Lower lobe of right lung (tissue), 2 donors: Measurements from ENCODE around the gene RPL6. TPM values are rescaled to one million over a fixed set of nuclear protein-coding genes. Genes with fewer than 3 reads are reported as not detected.

Experiments used
- ATAC-seq, 2 donors: fragments of 200-7000 bp; cut with Tn5 transposase; one replicate each; pipeline ENCODE4 v1.9.1; 2020 to 2022; ENCODE audit warnings: mild to moderate bottlenecking in 2 of 2, moderate library complexity in 2 of 2
- DNase-seq: peaks from one replicate; pipeline ENCODE4 v3.0.0-alpha.2; 2020
- H3K27ac ChIP-seq: fragments of 200-600 bp; one replicate; pipeline ENCODE4 v1.8.0; 2022
- H3K27me3 ChIP-seq: fragments of 200-600 bp; one replicate; pipeline ENCODE4 v1.8.0; 2022; ENCODE audit warnings: low read depth
- H3K36me3 ChIP-seq: fragments of 200-600 bp; one replicate; pipeline ENCODE4 v1.8.0; 2022; ENCODE audit warnings: mild to moderate bottlenecking
- H3K4me1 ChIP-seq: fragments of 200-600 bp; one replicate; pipeline ENCODE4 v1.8.0; 2022
- H3K4me3 ChIP-seq: fragments of 200-600 bp; one replicate; pipeline ENCODE4 v1.8.0; 2022; ENCODE audit warnings: mild to moderate bottlenecking
- H3K9me3 ChIP-seq: fragments of 200-600 bp; one replicate; pipeline ENCODE4 v1.8.0; 2022
- intact Hi-C: fragments of 100-400 bp; cut with DNase I; formaldehyde crosslinking; loops from one replicate; pipeline ENCODE4 v1.11.0; 2022
- total RNA-seq: library from RNA; stranded (reverse); fragmentation: NEBNext Ultra II Directional; extraction: Animal tissue kit (Norgen Biotek cat#: 25700); gene quantifications from one replicate; pipeline ENCODE4 v1.2.1, GENCODE V29; 2021
- TF ChIP-seq, protein P1 (sequence below): fragments of 200-600 bp; IDR thresholded peaks from one replicate; pipeline ENCODE4 v1.8.0; 2022; ENCODE audit warnings: antibody characterized with exemption, mild to moderate bottlenecking
- donor health status: DM: no; HTN: yes; CAD: no; lungs with severe emphysema.

RPL6 gene
- total RNA-seq, 1 donor from 2014 or later, result 896 TPM

DNA sequence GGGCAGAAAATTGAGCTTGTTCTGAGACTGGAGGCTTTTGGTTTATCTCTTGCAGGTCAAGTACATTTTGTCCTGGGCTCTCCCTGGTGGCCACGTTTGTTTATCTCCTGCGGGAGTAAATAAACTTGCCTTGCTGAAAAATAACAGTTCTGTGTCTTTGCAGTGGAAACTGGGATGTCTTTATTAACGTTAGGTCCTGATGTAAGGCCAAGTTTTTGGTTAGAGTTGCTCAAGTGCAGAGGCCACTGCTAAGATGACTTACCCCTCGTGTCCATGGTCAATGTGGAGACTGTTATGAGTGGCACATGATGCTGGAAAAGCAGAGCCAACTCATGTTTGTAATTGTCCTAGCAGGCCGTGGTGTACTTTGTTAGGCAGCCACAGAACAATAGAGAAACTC is 13.1 kb upstream of the RPL6 start:
- H3K4me1 ChIP-seq, result peaks cover 33% of the 10 kb centered on the region
- ATAC-seq, result no peak
- H3K27ac ChIP-seq, result no peak overlapping the region
- DNase-seq, result no peak
- no peaks in the 10 kb centered on the region for H3K36me3 ChIP-seq
- H3K4me3 ChIP-seq, result no peak overlapping the region
- H3K27me3 ChIP-seq, result no peaks in the 10 kb centered on the region
- TF ChIP-seq, protein P1, sequence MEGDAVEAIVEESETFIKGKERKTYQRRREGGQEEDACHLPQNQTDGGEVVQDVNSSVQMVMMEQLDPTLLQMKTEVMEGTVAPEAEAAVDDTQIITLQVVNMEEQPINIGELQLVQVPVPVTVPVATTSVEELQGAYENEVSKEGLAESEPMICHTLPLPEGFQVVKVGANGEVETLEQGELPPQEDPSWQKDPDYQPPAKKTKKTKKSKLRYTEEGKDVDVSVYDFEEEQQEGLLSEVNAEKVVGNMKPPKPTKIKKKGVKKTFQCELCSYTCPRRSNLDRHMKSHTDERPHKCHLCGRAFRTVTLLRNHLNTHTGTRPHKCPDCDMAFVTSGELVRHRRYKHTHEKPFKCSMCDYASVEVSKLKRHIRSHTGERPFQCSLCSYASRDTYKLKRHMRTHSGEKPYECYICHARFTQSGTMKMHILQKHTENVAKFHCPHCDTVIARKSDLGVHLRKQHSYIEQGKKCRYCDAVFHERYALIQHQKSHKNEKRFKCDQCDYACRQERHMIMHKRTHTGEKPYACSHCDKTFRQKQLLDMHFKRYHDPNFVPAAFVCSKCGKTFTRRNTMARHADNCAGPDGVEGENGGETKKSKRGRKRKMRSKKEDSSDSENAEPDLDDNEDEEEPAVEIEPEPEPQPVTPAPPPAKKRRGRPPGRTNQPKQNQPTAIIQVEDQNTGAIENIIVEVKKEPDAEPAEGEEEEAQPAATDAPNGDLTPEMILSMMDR, result no peak
- no peaks in the 10 kb centered on the region for H3K9me3 ChIP-seq
- intact Hi-C loops, result no loop called here

DNA sequence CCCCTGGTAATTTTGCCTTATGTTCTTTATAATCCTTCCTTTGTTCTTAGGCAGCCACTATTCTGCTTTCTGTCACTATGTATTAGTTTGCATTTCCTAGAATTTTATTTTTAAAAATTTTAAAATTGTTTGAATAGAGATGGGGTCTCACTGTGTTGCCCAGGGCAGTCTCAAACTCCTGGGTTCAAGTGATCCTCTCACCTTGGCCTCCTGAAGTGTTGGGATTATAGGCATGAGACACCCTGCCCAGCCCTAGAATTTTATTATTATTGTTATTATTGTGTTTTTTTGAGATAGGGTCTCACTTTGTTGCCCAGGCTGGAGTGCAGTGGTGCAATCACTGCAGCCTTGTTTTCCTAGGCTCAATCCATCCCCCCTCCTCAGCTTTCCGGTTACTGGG is 12.0 kb upstream of the RPL6 start:
- Histone ChIP-seq H3K27me3 (no peaks in the 10 kb centered on the region), H3K27ac (no peak overlapping the region)
- ATAC-seq, result no peak

DNA sequence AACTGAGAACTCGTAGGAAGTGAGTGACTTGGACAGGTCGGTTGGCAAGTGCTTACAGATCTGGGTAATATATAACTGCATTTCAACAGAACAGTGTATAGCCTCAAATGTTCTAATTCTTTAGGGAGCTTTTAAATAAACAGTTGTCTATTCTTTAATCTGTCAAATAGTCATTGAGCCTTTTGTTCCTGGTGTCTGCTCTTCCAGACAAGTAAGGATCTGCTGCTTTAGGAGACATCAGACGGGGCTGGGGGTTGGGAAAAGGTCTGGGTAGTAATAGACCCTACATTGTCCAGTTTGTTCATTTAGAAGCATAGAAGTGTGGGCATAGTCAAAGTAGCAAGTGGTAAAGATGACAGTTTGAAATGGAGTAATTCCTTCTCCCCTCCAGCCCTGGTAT is 11.3 kb upstream of the RPL6 start:
- ATAC-seq (no peak), DNase-seq (no peak)
- Histone ChIP-seq H3K9me3 (no peaks in the 10 kb centered on the region), H3K4me1 (peaks cover 33% of the 10 kb centered on the region), H3K27me3 (no peaks in the 10 kb centered on the region), H3K27ac (no peak overlapping the region), H3K4me3 (no peak overlapping the region), H3K36me3 (no peaks in the 10 kb centered on the region)
- intact Hi-C loops, result no loop called here
- TF ChIP-seq, protein P1, result no peak

More for the DNA sequence above, 12.0 kb upstream of the RPL6 start:
- no peak overlapping the region for H3K4me3 ChIP-seq
- intact Hi-C loops, result no loop called here
- TF ChIP-seq, protein P1, result no peak
- peaks cover 33% of the 10 kb centered on the region for H3K4me1 ChIP-seq
- no peaks in the 10 kb centered on the region for H3K36me3 ChIP-seq
- no peaks in the 10 kb centered on the region for H3K9me3 ChIP-seq
- no peak for DNase-seq

DNA sequence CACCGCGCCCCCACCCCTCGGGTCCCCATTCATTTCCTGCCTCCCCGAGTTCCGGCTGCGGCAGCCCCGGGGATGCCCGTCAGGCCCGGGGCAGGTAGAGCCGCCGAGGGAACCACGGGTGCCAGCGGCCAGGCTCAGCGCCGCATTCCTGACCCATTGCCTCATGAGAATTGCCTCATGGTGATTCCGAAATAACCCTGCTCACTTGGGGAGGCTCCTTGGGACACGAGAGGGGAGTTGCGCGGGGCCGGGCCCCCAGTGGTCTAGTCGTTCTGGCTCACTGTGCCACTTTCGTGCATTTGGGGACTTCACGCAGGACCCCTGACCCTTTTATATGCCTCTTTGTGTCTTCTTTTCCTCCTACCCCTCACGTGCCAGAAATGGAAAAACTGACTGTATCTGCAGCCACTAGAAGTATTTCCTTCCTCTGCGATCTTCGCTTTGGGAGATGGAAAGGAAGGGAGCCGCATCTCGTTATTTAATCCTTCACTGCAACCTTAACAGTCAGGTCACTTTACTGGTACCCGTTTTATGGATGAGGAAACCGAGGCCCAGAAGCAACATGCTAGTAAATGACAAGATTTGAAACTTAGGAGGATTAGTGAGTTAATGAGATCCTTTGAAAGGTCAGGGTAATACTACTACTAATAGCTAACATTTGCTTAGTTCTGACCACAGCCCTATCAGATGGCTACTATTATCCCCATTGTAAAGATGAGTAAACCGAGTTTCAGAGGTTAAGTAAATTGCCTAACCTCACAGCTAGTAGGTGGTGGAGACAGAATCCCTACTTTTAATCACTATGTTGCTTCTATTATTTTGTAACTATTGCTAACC is 10.1 kb upstream of the RPL6 start:
- peak; percentile 85 to 88 for ATAC-seq

DNA sequence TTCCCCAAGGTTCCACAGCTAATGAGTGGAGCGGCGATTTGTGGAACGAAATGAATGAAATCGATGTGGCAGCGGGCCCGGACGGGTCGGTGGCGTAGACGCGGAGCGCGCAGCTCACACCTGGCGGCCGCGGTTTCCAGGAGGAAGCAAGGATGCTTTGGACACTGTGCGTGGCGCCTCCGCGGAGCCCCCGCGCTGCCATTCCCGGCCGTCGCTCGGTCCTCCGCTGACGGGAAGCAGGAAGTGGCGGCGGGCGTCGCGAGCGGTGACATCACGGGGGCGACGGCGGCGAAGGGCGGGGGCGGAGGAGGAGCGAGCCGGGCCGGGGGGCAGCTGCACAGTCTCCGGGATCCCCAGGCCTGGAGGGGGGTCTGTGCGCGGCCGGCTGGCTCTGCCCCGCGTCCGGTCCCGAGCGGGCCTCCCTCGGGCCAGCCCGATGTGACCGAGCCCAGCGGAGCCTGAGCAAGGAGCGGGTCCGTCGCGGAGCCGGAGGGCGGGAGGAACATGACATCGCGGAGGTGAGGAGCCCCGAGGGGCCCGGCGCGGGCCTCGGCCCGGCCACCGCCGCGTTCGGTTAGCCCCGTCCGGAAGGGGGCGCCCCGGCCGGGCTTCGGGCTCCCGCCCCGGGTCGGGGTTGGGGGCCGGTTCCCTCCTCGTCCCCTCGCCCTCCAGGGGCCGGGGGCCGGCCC is 9.3 kb upstream of the RPL6 start, which contains the start of gene PTPN11:
Gene PTPN11, plus strand, starts transcription at position 340 of the 689 bp plus-strand sequence. Its CDS starts 165 bp downstream, at position 505.
- peak within 1 kb of the TSS; percentile 94 for H3K4me3 ChIP-seq
- H3K36me3 ChIP-seq, result no peaks in the 10 kb centered on the region
- no peaks in the 10 kb centered on the region for H3K9me3 ChIP-seq
- H3K27ac ChIP-seq, result peak within 1 kb of the TSS; percentile 99
- peak; percentile 90 for DNase-seq
- peak; percentile 97 for ATAC-seq
- intact Hi-C loops, result no loop called here
- H3K27me3 ChIP-seq, result no peaks in the 10 kb centered on the region
- TF ChIP-seq, protein P1, result peak; percentile 46
- H3K4me1 ChIP-seq, result peaks cover 33% of the 10 kb centered on the region

More for the DNA sequence above, 10.1 kb upstream of the RPL6 start:
- Histone ChIP-seq H3K9me3 (no peaks in the 10 kb centered on the region), H3K4me1 (peaks cover 33% of the 10 kb centered on the region), H3K27ac (peak overlapping the region; percentile 99), H3K36me3 (no peaks in the 10 kb centered on the region), H3K27me3 (no peaks in the 10 kb centered on the region), H3K4me3 (peak overlapping the region; percentile 94)
- TF ChIP-seq, protein P1, result no peak
- intact Hi-C loops, result no loop called here
- peak; percentile 76 for DNase-seq
